ENCODE measurements around the gene KLF6. TPM values are rescaled to one million over a fixed set of nuclear protein-coding genes. Genes with fewer than 3 reads are reported as not detected.

Gene KLF6
- total and polyA plus RNA-seq, 9 of the 15 experiments (the other 6 are each of a cell fraction or from before 2014, with no cell fraction given), result 3.2 to 23.9 (median 8.0) TPM

DNA sequence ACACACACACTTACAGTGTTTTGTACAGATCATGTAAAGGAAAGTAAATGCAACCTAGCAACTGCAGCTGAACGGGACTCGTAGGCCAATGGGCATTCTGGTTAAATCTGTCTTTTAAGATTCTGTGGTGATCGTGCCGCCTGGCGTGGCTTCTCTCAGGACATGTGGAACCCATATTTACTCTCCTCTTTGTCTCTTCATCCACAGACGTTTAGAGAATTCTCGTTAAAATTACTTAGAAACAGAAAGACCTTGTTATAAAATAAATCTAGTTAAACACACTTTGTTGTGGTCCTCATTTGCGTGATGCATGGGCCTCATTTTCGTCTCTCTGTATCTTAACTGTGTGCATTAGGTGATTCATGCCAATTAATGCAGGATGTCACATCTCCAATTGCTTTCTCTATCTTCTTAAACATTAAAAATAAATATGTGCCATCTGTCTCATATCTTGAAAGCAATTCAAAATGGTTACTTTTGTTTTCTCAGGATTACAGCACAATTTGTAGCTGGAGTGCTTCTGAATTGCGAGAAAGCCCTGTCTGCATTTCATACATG lies 11.5 kb downstream of the KLF6 start (continued):
- TF ChIP-seq, protein P1, sequence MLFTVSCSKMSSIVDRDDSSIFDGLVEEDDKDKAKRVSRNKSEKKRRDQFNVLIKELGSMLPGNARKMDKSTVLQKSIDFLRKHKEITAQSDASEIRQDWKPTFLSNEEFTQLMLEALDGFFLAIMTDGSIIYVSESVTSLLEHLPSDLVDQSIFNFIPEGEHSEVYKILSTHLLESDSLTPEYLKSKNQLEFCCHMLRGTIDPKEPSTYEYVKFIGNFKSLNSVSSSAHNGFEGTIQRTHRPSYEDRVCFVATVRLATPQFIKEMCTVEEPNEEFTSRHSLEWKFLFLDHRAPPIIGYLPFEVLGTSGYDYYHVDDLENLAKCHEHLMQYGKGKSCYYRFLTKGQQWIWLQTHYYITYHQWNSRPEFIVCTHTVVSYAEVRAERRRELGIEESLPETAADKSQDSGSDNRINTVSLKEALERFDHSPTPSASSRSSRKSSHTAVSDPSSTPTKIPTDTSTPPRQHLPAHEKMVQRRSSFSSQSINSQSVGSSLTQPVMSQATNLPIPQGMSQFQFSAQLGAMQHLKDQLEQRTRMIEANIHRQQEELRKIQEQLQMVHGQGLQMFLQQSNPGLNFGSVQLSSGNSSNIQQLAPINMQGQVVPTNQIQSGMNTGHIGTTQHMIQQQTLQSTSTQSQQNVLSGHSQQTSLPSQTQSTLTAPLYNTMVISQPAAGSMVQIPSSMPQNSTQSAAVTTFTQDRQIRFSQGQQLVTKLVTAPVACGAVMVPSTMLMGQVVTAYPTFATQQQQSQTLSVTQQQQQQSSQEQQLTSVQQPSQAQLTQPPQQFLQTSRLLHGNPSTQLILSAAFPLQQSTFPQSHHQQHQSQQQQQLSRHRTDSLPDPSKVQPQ (CRISPR knock-in tag; IDR thresholded peaks at IDR 0.05; ENCODE audit: borderline replicate concordance), result no peak
- no peak for TF ChIP-seq TCF7 (IDR thresholded peaks at IDR 0.05; ENCODE audit: borderline replicate concordance)

DNA sequence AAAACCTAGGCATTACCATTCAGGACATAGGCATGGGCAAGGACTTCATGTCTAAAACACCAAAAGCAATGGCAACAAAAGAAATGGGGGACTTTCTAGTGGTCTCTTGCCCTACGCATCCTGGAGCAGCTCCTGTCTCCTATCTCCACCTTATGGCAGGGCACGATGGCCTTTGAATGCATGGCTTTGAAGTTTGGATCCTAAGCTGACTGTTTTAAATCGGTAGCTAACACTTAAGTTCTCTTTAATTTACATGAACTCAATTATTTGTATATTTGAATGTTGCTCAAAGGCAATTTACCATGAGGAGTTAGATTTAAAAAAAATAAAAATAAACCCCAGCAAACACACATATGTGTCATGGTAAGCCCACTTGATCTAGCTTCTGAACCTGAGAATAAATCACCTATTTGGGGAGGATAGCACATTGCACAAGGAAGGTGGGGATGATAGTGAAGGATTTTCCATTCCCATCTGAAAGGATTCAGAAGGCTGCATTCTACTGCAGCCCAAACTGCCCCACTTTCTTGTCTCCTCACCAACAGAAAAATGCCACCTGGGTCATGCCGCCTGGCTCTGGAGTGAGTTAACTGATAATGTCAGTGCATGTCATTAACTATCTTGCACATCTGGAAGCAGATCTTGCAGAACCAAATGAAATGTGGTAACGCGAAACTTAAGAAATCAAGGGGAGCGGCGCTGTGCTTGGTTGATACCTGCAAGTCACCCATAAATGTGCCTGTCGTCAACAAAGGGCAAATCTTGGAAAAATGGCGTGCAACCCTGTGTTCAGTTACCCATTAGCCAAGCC lies 12.4 kb downstream of the KLF6 start:
- ChIA-PET CTCF (ENCODE audit: low intra/inter-chr PET ratio) (no interaction called here), POLR2A (interaction anchor here (0.6 to 7.1 kb wide), 3 partner anchors 8 to 21 kb away, joined by 4 to 69 read pairs (median 7); partner anchors contain the start of gene KLF6)
- no peaks in the 10 kb centered on the region for H3K9me3 ChIP-seq (replicated peaks; ENCODE audit: control insufficient read depth, insufficient read depth, low read depth, low read length)
- DNase-seq (ENCODE audit: extremely low read depth in 1 of 4, low spot score in 3 of 4) (no peak), FAIRE-seq (no peak), ATAC-seq (no peak)
- H4K20me1 ChIP-seq (replicated peaks; ENCODE audit: control insufficient read depth, insufficient read depth, low read length), result no peaks in the 10 kb centered on the region
- 73% methylated on average over 10 of the region's 10 CpGs for WGBS (ENCODE audit: insufficient coverage, low coverage, missing lambda C conversion rate)
- no TSS peak for BruUV-seq (replicated peaks)
- no peak overlapping the region for H3K9ac ChIP-seq (ENCODE audit: insufficient read depth in 1 of 2, low read depth in 2 of 2, low read length in 2 of 2)
- no peak overlapping the region for H2AFZ ChIP-seq (ENCODE audit: low read depth, low read length)
- in situ Hi-C loops (cut with MboI), result no loop called here
- H3K4me1 ChIP-seq (replicated peaks in 1 of 2; ENCODE audit: control insufficient read depth in 2 of 2, insufficient read depth in 2 of 2, low read length in 2 of 2), result peaks cover 5 to 13% of the 10 kb centered on the region in 2 experiments; a peak in 3 of 5 replicates
- H3K27ac ChIP-seq (ENCODE audit: extremely low read depth, low read depth, low read length), result no peak overlapping the region
- no peaks in the 10 kb centered on the region; a peak in 1 of 5 replicates for H3K27me3 ChIP-seq (ENCODE audit: control insufficient read depth in 2 of 2, insufficient read depth in 2 of 2, low read length in 2 of 2)
- TF ChIP-seq, protein P2, sequence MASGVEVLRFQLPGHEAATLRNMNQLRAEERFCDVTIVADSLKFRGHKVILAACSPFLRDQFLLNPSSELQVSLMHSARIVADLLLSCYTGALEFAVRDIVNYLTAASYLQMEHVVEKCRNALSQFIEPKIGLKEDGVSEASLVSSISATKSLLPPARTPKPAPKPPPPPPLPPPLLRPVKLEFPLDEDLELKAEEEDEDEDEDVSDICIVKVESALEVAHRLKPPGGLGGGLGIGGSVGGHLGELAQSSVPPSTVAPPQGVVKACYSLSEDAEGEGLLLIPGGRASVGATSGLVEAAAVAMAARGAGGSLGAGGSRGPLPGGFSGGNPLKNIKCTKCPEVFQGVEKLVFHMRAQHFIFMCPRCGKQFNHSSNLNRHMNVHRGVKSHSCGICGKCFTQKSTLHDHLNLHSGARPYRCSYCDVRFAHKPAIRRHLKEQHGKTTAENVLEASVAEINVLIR (CRISPR knock-in tag; IDR thresholded peaks at IDR 0.05), result no peak
- TF ChIP-seq CBX2 (IDR thresholded peaks at IDR 0.05; ENCODE audit: insufficient read depth, low read length, poor library complexity, severe bottlenecking), result no peak
- no peak for TF ChIP-seq ARID2 (IDR thresholded peaks at IDR 0.05)
- no peak for TF ChIP-seq NFE2L1 (tag; IDR thresholded peaks at IDR 0.05; ENCODE audit: borderline replicate concordance, low read depth)
- no peak for TF ChIP-seq GABPB1 (CRISPR knock-in tag; IDR thresholded peaks at IDR 0.05)
- TF ChIP-seq RFX5 (IDR thresholded peaks at IDR 0.05; ENCODE audit: low read depth, low read length), result no peak
- TF ChIP-seq SMARCA4 (IDR thresholded peaks at IDR 0.05), result no peak
- TF ChIP-seq SMARCE1 (IDR thresholded peaks at IDR 0.05), result no peak
- TF ChIP-seq GABPA (tag; conservative IDR thresholded peaks at IDR 0.05; ENCODE audit: low read depth), result no peak
- TF ChIP-seq ZBTB17 (CRISPR knock-in tag; IDR thresholded peaks at IDR 0.05), result no peak
- no peak for TF ChIP-seq ETV5 (CRISPR knock-in tag; IDR thresholded peaks at IDR 0.05; ENCODE audit: low read depth)
- H3K36me3 ChIP-seq (ENCODE audit: control insufficient read depth, insufficient read depth, low read length), result peaks cover 13% of the 10 kb centered on the region; the same call in 2 of the 3 replicates
- H3K4me3 ChIP-seq, result no peak overlapping the region
- no peaks in the 10 kb centered on the region for H3K79me2 ChIP-seq (ENCODE audit: control insufficient read depth, insufficient read depth, low read length)
- H3K9me1 ChIP-seq (ENCODE audit: control insufficient read depth, insufficient read depth, low read length), result no peaks in the 10 kb centered on the region
- H3K4me2 ChIP-seq (ENCODE audit: insufficient read depth, low read length), result no peak overlapping the region
- intact Hi-C loops (cut with micrococcal nuclease), result no loop called here

Measured in K562 (cell line).